ENCODE data around the gene MYOF. TPM values are rescaled to one million over a fixed set of nuclear protein-coding genes. Genes with fewer than 3 reads are reported as not detected.
"Not testable (repeated sequence)": the region's sequence is repeated elsewhere in the genome, so short reads cannot be mapped to it uniquely, and the experiment has no call there.

The MYOF gene
- total RNA-seq, 1 donor, result 379 TPM

- Histone ChIP-seq H3K4me2 (ENCODE audit: insufficient read depth, low read length) (peak overlapping the region; percentile 65), H3K79me2 (ENCODE audit: insufficient read depth, low read length) (peaks cover 77% of the 10 kb centered on the region), H3K27ac (ENCODE audit: low read depth, low read length) (peak overlapping the region; percentile 96), H2AFZ (ENCODE audit: low read length) (no peak overlapping the region), H4K20me1 (ENCODE audit: insufficient read depth, low read length) (no peaks in the 10 kb centered on the region), H3K4me3 (ENCODE audit: insufficient read depth, low read length) (no peak overlapping the region), H3K36me3 (ENCODE audit: insufficient read depth, low read length) (peaks cover 25% of the 10 kb centered on the region), H3K9me3 (ENCODE audit: low read depth, low read length) (no peaks in the 10 kb centered on the region), H3K4me1 (ENCODE audit: insufficient read depth, low read length) (peaks cover 80% of the 10 kb centered on the region), H3K27me3 (ENCODE audit: insufficient read depth, low read length) (no peaks in the 10 kb centered on the region)
- no peak for TF ChIP-seq CTCF (IDR thresholded peaks at IDR 0.05; ENCODE audit: extremely low read depth, low read depth, low read length)
- peak; percentile 92 for DNase-seq (ENCODE audit: insufficient read length, low spot score, missing footprints)
Measured at GRCh38 chr10:93471110-93471651, 11.0 kb downstream of the MYOF start.

- peaks cover 83% of the 10 kb centered on the region for H3K4me1 ChIP-seq (ENCODE audit: insufficient read depth, low read length)
- peak overlapping the region; percentile 96 for H3K27ac ChIP-seq (ENCODE audit: low read depth, low read length)
- no peaks in the 10 kb centered on the region for H3K9me3 ChIP-seq (ENCODE audit: low read depth, low read length)
- H3K4me3 ChIP-seq (ENCODE audit: insufficient read depth, low read length), result peak overlapping the region; percentile 24
- H3K79me2 ChIP-seq (ENCODE audit: insufficient read depth, low read length), result peaks cover 72% of the 10 kb centered on the region
- no peak overlapping the region for H2AFZ ChIP-seq (ENCODE audit: low read length)
- TF ChIP-seq CTCF (IDR thresholded peaks at IDR 0.05; ENCODE audit: extremely low read depth, low read depth, low read length), result no peak
- peaks cover 25% of the 10 kb centered on the region for H3K36me3 ChIP-seq (ENCODE audit: insufficient read depth, low read length)
- H4K20me1 ChIP-seq (ENCODE audit: insufficient read depth, low read length), result no peaks in the 10 kb centered on the region
- peak overlapping the region; percentile 16 for H3K4me2 ChIP-seq (ENCODE audit: insufficient read depth, low read length)
- DNase-seq (ENCODE audit: insufficient read length, low spot score, missing footprints), result no peak
- H3K27me3 ChIP-seq (ENCODE audit: insufficient read depth, low read length), result no peaks in the 10 kb centered on the region
Measured at GRCh38 chr10:93469454-93469853, 12.7 kb downstream of the MYOF start.

GRCh38 chr10:93468461-93469213 lies 13.5 kb downstream of the MYOF start:
- no peak overlapping the region for H2AFZ ChIP-seq (ENCODE audit: low read length)
- peak overlapping the region; percentile 71 for H3K4me2 ChIP-seq (ENCODE audit: insufficient read depth, low read length)
- peak overlapping the region; percentile 96 for H3K27ac ChIP-seq (ENCODE audit: low read depth, low read length)
- peaks cover 25% of the 10 kb centered on the region for H3K36me3 ChIP-seq (ENCODE audit: insufficient read depth, low read length)
- H4K20me1 ChIP-seq (ENCODE audit: insufficient read depth, low read length), result no peaks in the 10 kb centered on the region
- DNase-seq (ENCODE audit: insufficient read length, low spot score, missing footprints), result peak; percentile 92
- H3K4me1 ChIP-seq (ENCODE audit: insufficient read depth, low read length), result peaks cover 91% of the 10 kb centered on the region
- TF ChIP-seq CTCF (IDR thresholded peaks at IDR 0.05; ENCODE audit: extremely low read depth, low read depth, low read length), result no peak
- H3K79me2 ChIP-seq (ENCODE audit: insufficient read depth, low read length), result peaks cover 69% of the 10 kb centered on the region
- peak overlapping the region; percentile 33 for H3K4me3 ChIP-seq (ENCODE audit: insufficient read depth, low read length)
- H3K27me3 ChIP-seq (ENCODE audit: insufficient read depth, low read length), result no peaks in the 10 kb centered on the region
- H3K9me3 ChIP-seq (ENCODE audit: low read depth, low read length), result no peaks in the 10 kb centered on the region

- not testable (repeated sequence) for H2AFZ ChIP-seq (ENCODE audit: low read length); H4K20me1 ChIP-seq (ENCODE audit: insufficient read depth, low read length); H3K4me3 ChIP-seq (ENCODE audit: insufficient read depth, low read length); H3K27me3 ChIP-seq (ENCODE audit: insufficient read depth, low read length); H3K9me3 ChIP-seq (ENCODE audit: low read depth, low read length); DNase-seq (ENCODE audit: insufficient read length, low spot score, missing footprints)
- Histone ChIP-seq H3K4me2 (ENCODE audit: insufficient read depth, low read length) (peak overlapping the region; percentile 71), H3K36me3 (ENCODE audit: insufficient read depth, low read length) (peaks cover 19% of the 10 kb centered on the region), H3K27ac (ENCODE audit: low read depth, low read length) (peak overlapping the region; percentile 96), H3K4me1 (ENCODE audit: insufficient read depth, low read length) (peaks cover 90% of the 10 kb centered on the region), H3K79me2 (ENCODE audit: insufficient read depth, low read length) (peaks cover 67% of the 10 kb centered on the region)
Measured at GRCh38 chr10:93467635-93468034, 14.5 kb downstream of the MYOF start.

All from osteoblast (primary cell).